Trophoblast cell (in vitro differentiated cells and primary cell): ENCODE results near the gene A1BG.

ENCODE experiments used
- DNase-seq, 2 donors: peaks; one replicate each; pipeline ENCODE4 v3.0.0-alpha.2; 2016
- H2AFZ ChIP-seq: 2 replicates; pipeline ENCODE4 v1.6.1; 2013; ENCODE audit warnings: low read length, moderate library complexity, mild to moderate bottlenecking; ENCODE audit not compliant: insufficient read depth, poor library complexity
- H2AK5ac ChIP-seq: 2 replicates; pipeline ENCODE4 v1.6.1; 2013; ENCODE audit warnings: mild to moderate bottlenecking, low read length
- H2BK120ac ChIP-seq: 2 replicates; pipeline ENCODE4 v1.6.1; 2013; ENCODE audit warnings: low read length, mild to moderate bottlenecking, moderate library complexity; ENCODE audit not compliant: insufficient read depth, poor library complexity
- H2BK12ac ChIP-seq: 2 replicates; pipeline ENCODE4 v1.6.1; 2013; ENCODE audit warnings: mild to moderate bottlenecking, low read length, moderate library complexity
- H2BK5ac ChIP-seq: 2 replicates; pipeline ENCODE4 v1.6.1; 2013; ENCODE audit warnings: low read length, low read depth, moderate library complexity, mild to moderate bottlenecking; ENCODE audit not compliant: poor library complexity
- H3K14ac ChIP-seq: 2 replicates; pipeline ENCODE4 v1.6.1; 2013; ENCODE audit warnings: mild to moderate bottlenecking, low read length
- H3K18ac ChIP-seq: 2 replicates; pipeline ENCODE4 v1.6.1; 2013; ENCODE audit warnings: mild to moderate bottlenecking, low read length
- H3K23ac ChIP-seq: 2 replicates; pipeline ENCODE4 v1.6.1; 2013; ENCODE audit warnings: low read length
- H3K27ac ChIP-seq: 2 replicates; pipeline ENCODE4 v1.5.1; 2013; ENCODE audit warnings: low read depth, mild to moderate bottlenecking, inconsistent platforms, low read length, moderate library complexity
- H3K27me3 ChIP-seq: 2 replicates; pipeline ENCODE4 v1.6.1; 2013; ENCODE audit warnings: inconsistent platforms, mild to moderate bottlenecking, low read length, moderate library complexity; ENCODE audit not compliant: insufficient read depth
- H3K36me3 ChIP-seq, 2 experiments: 1 replicate in 1 of 2; 2 replicates in 1 of 2; pipeline ENCODE4 v1.6.1; 2013; ENCODE audit warnings: low read length in 2 of 2, mild to moderate bottlenecking in 2 of 2, moderate library complexity in 1 of 2; ENCODE audit not compliant: insufficient read depth in 2 of 2, control insufficient read depth in 1 of 2
- H3K4ac ChIP-seq: 2 replicates; pipeline ENCODE4 v1.6.1; 2013; ENCODE audit warnings: low read depth, mild to moderate bottlenecking, low read length, moderate library complexity
- H3K4me1 ChIP-seq, 2 experiments: 1 replicate in 1 of 2; 2 replicates in 1 of 2; pipeline ENCODE4 v1.6.1; 2013; ENCODE audit warnings: low read length in 2 of 2, mild to moderate bottlenecking in 2 of 2, moderate library complexity in 1 of 2; ENCODE audit not compliant: insufficient read depth in 2 of 2, control insufficient read depth in 1 of 2
- H3K4me2 ChIP-seq: 2 replicates; pipeline ENCODE4 v1.6.1; 2013; ENCODE audit warnings: inconsistent platforms, mild to moderate bottlenecking, low read length, moderate library complexity
- H3K4me3 ChIP-seq: 2 replicates; pipeline ENCODE4 v1.5.1; 2013; ENCODE audit warnings: mild to moderate bottlenecking, low read depth, low read length, inconsistent platforms
- H3K79me1 ChIP-seq: one replicate; pipeline ENCODE4 v1.6.1; 2013; ENCODE audit warnings: low read length
- H3K79me2 ChIP-seq: 2 replicates; pipeline ENCODE4 v1.6.1; 2013; ENCODE audit warnings: low read length, mild to moderate bottlenecking; ENCODE audit not compliant: control insufficient read depth, insufficient read depth, poor library complexity
- H3K9ac ChIP-seq: 2 replicates; pipeline ENCODE4 v1.6.1; 2013; ENCODE audit warnings: mild to moderate bottlenecking, low read length
- H3K9me3 ChIP-seq: 2 replicates; pipeline ENCODE4 v1.6.1; 2013; ENCODE audit warnings: low read depth, mild to moderate bottlenecking, control low read depth, inconsistent platforms, low read length; ENCODE audit not compliant: insufficient read depth
- H4K12ac ChIP-seq: 2 replicates; pipeline ENCODE4 v1.6.1; 2013; ENCODE audit warnings: low read depth, mild to moderate bottlenecking, low read length, moderate library complexity
- H4K8ac ChIP-seq: 2 replicates; pipeline ENCODE4 v1.6.1; 2013; ENCODE audit warnings: low read depth, mild to moderate bottlenecking, low read length, moderate library complexity
- H4K91ac ChIP-seq: one replicate; pipeline ENCODE4 v1.6.1; 2013; ENCODE audit warnings: low read depth, mild to moderate bottlenecking, low read length, moderate library complexity
- WGBS: extraction: QIAGEN DNeasy Blood & Tissue Kit; methylation state at CpG from one replicate; pipeline ENCODE4 v1.1.7; 2013; ENCODE audit warnings: missing lambda C conversion rate; ENCODE audit not compliant: insufficient read length, insufficient coverage; ENCODE audit errors: extremely low coverage; 5-methylcytosine and 5-hydroxymethylcytosine counted together

Gene A1BG

GRCh38 chr19:58326501-58326913 lies 26.8 kb downstream of the A1BG start:
- Histone ChIP-seq H4K91ac (peak overlapping the region; percentile 61), H3K4ac (peak overlapping the region; percentile 47), H2BK12ac (no peak overlapping the region), H2AFZ (peak overlapping the region; percentile 88), H3K79me1 (peaks cover 5% of the 10 kb centered on the region), H2BK120ac (no peak overlapping the region), H3K18ac (peak overlapping the region; percentile 26), H3K4me2 (peak overlapping the region; percentile 85), H3K4me3 (peak overlapping the region; percentile 92), H3K9me3 (peaks cover 2% of the 10 kb centered on the region), H3K14ac (peak overlapping the region; percentile 89), H3K9ac (peak overlapping the region; percentile 91), H2BK5ac (no peak overlapping the region), H4K12ac (peak overlapping the region; percentile 56), H4K8ac (peak overlapping the region; percentile 82), H2AK5ac (peak overlapping the region; percentile 4), H3K79me2 (peaks cover 9% of the 10 kb centered on the region), H3K23ac (no peak overlapping the region), H3K27me3 (no peaks in the 10 kb centered on the region), H3K27ac (no peak overlapping the region), H3K36me3 (no peaks in the 10 kb centered on the region), H3K4me1 (peaks cover 0 to 9% of the 10 kb centered on the region in 2 experiments)
- DNase-seq = no peak
- no CpG with 5 or more reads among the region's 9 CpGs for WGBS

GRCh38 chr19:58325311-58326022 lies 27.8 kb downstream of the A1BG start:
- no CpG with 5 or more reads among the region's 6 CpGs for whole genome bisulfite sequencing
- Histone ChIP-seq H2AK5ac (no peak overlapping the region), H3K23ac (no peak overlapping the region), H2AFZ (no peak overlapping the region), H3K4ac (no peak overlapping the region), H3K14ac (no peak overlapping the region), H3K36me3 (no peaks in the 10 kb centered on the region), H2BK12ac (no peak overlapping the region), H2BK5ac (no peak overlapping the region), H4K8ac (no peak overlapping the region), H3K4me1 (peaks cover 0 to 9% of the 10 kb centered on the region in 2 experiments), H3K9me3 (peaks cover 2% of the 10 kb centered on the region), H4K12ac (no peak overlapping the region), H3K9ac (no peak overlapping the region), H4K91ac (no peak overlapping the region), H3K4me3 (no peak overlapping the region), H3K18ac (no peak overlapping the region), H3K27me3 (no peaks in the 10 kb centered on the region), H3K4me2 (peak overlapping the region; percentile 85), H3K27ac (no peak overlapping the region), H3K79me1 (peaks cover 5% of the 10 kb centered on the region), H3K79me2 (peaks cover 9% of the 10 kb centered on the region), H2BK120ac (no peak overlapping the region)
- DNase-seq = no peak

- no peak overlapping the region for H2BK120ac ChIP-seq
These were observed 34.1 kb downstream of the A1BG start for GRCh38 chr19:58319241-58319640.

GRCh38 chr19:58318297-58318696 lies 35.0 kb downstream of the A1BG start:
- Histone ChIP-seq H3K79me2 (no peaks in the 10 kb centered on the region), H3K18ac (no peak overlapping the region), H2AFZ (no peak overlapping the region), H3K9ac (no peak overlapping the region), H2BK120ac (no peak overlapping the region), H4K91ac (no peak overlapping the region), H2BK5ac (no peak overlapping the region), H3K4ac (no peak overlapping the region), H4K12ac (no peak overlapping the region), H2AK5ac (no peak overlapping the region), H3K4me2 (no peak overlapping the region), H3K4me1 (no peaks in the 10 kb centered on the region), H3K27me3 (no peaks in the 10 kb centered on the region), H3K23ac (no peak overlapping the region), H2BK12ac (no peak overlapping the region), H3K14ac (no peak overlapping the region), H3K27ac (no peak overlapping the region), H3K79me1 (no peaks in the 10 kb centered on the region), H3K36me3 (peaks cover 9 to 21% of the 10 kb centered on the region in 2 experiments), H3K4me3 (no peak overlapping the region), H4K8ac (no peak overlapping the region), H3K9me3 (peaks cover 4% of the 10 kb centered on the region)
- WGBS = no CpG with 5 or more reads among the region's 4 CpGs
- no peak for DNase-seq

More at GRCh38 chr19:58319241-58319640, 34.1 kb downstream of the A1BG start:
- Histone ChIP-seq H3K4me1 (no peaks in the 10 kb centered on the region), H3K18ac (no peak overlapping the region), H2BK12ac (no peak overlapping the region), H3K79me1 (no peaks in the 10 kb centered on the region), H2AK5ac (no peak overlapping the region), H3K23ac (no peak overlapping the region), H4K8ac (no peak overlapping the region), H3K9ac (no peak overlapping the region), H3K4ac (no peak overlapping the region), H3K4me2 (no peak overlapping the region), H2AFZ (no peak overlapping the region), H3K79me2 (no peaks in the 10 kb centered on the region), H3K14ac (no peak overlapping the region), H3K4me3 (no peak overlapping the region), H4K12ac (no peak overlapping the region), H3K27me3 (no peaks in the 10 kb centered on the region), H3K27ac (no peak overlapping the region), H3K9me3 (peaks cover 4% of the 10 kb centered on the region), H2BK5ac (no peak overlapping the region), H3K36me3 (peaks cover 7 to 18% of the 10 kb centered on the region in 2 experiments), H4K91ac (no peak overlapping the region)
- no peak for DNase-seq
- no CpG with 5 or more reads among the region's 10 CpGs for WGBS
